Activated CD4-positive, alpha-beta T cell treated with anti-CD3 and anti-CD28 coated beads, Interleukin-2, amount 50 U/mL, for 1 hour (primary cell): ENCODE results near the gene RPL6.

ENCODE experiments used
- DNase-seq: peaks from one replicate; pipeline ENCODE4 v3.0.0-alpha.2; 2020

RPL6 gene

GRCh38 chr12:112370868-112371510 lies 38.4 kb downstream of the RPL6 start:
- DNase-seq: no peak

- DNase-seq: no peak
These were observed 39.2 kb downstream of the RPL6 start for GRCh38 chr12:112370199-112370598.

- DNase-seq: no peak
These were observed 40.5 kb downstream of the RPL6 start for GRCh38 chr12:112368856-112369255.

- DNase-seq: no peak
These were observed 41.4 kb downstream of the RPL6 start for GRCh38 chr12:112367965-112368364.

- no peak for DNase-seq
These were observed 47.1 kb downstream of the RPL6 start for GRCh38 chr12:112362310-112362709.

GRCh38 chr12:112361271-112361670 lies 48.1 kb downstream of the RPL6 start:
- no peak for DNase-seq

- DNase-seq: no peak
These were observed 50.1 kb downstream of the RPL6 start for GRCh38 chr12:112359290-112359689.

- no peak for DNase-seq
These were observed 52.2 kb downstream of the RPL6 start for GRCh38 chr12:112357214-112357613.
